ENCODE results near the gene PRSS12. TPM values are rescaled to one million over a fixed set of nuclear protein-coding genes. Genes with fewer than 3 reads are reported as not detected.

PRSS12 gene
- total RNA-seq, 1 experiment from 2014 or later: 3.1 TPM

DNA sequence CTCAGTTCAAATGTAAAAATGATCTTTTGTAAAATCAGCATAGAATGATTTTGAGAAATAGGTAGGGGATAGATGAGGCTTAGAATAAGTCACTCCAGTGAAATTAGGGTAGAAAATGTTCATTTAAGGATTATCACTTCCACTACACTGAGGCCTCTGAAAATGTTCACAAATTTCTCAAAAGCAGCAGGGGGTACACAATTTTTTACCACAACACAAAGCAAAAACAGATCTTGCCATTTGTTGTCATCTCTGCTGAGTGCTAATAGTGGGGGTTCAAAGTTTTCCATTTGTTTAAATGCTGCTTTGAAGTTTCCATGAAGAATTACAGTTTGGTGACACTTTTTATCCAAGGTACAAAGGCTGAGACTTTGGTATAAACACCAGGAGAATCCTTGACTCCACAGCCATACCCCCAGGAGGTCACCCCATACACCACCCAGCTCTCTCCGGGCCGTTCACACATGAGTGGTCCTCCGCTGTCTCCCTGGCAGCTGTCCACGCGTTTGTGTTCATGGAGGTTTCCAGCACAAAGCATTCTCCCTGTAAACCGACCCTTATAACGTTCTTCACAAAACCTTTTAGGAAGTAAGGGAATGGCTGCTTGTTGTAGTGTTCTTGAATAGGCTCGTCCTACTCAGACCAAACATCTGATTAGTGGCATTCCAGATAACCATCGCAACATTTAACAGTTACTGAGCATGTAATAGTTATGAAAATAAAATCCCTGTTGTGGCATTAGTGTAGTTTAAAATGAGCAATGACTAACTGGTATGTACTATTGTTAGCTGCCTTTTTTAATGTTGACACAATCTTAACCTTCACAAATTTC is 71.0 kb downstream of the PRSS12 start:
- H3K27ac ChIP-seq (ENCODE audit: low read depth, low read length, poor library complexity, severe bottlenecking): peak overlapping the region; percentile 49

DNA sequence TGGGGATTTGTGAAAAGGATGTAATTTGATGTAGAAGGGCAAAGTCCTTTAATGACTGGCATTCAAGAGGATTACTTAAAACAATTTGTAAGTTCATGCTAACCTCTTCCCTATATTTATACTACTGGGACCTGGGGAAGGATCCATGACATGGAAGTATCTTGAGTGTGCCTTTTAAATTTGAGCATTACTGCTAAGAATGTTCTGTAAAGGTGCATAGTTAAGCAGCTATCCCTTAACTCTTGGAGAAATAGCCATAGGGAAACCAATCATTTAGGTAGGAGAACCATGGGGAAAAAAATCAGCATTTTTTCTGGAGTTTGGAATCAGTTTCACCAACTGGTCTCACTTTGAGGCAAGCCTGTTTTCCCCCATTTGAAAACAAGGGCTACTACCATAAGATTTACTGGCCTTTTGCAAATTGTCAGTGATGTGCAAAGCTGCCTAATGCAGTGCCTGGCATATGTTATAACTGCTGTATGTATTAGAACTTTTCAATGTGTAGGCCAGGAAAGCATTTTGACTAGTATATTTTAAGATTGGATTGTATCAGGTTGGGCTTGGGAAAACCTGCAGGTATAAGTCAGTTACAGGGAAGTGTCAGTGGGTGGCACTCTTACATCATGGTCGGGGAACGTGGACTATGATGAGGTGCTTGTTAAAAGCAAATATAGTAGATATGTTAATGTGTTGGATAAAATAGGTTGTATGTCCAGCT is 72.1 kb downstream of the PRSS12 start:
- no TSS peak for BruUV-seq (replicated peaks)
- Histone ChIP-seq H3K27me3 (replicated peaks; ENCODE audit: insufficient read depth, low read depth, low read length, poor library complexity) (no peaks in the 10 kb centered on the region), H3K36me3 (ENCODE audit: insufficient read depth, low read length, poor library complexity, severe bottlenecking) (peaks cover 26% of the 10 kb centered on the region), H3K4me1 (ENCODE audit: insufficient read depth, low read length, poor library complexity, severe bottlenecking) (peaks cover 15% of the 10 kb centered on the region), H3K27ac (ENCODE audit: low read depth, low read length, poor library complexity, severe bottlenecking) (peak overlapping the region; percentile 94), H3K9me3 (ENCODE audit: low read depth, low read length, poor library complexity, severe bottlenecking) (no peaks in the 10 kb centered on the region), H3K4me3 (ENCODE audit: low read depth, low read length, poor library complexity, severe bottlenecking) (peak overlapping the region; percentile 83)
- DNase-seq (ENCODE audit: low spot score): peak; percentile 68
- TF ChIP-seq, protein P1, sequence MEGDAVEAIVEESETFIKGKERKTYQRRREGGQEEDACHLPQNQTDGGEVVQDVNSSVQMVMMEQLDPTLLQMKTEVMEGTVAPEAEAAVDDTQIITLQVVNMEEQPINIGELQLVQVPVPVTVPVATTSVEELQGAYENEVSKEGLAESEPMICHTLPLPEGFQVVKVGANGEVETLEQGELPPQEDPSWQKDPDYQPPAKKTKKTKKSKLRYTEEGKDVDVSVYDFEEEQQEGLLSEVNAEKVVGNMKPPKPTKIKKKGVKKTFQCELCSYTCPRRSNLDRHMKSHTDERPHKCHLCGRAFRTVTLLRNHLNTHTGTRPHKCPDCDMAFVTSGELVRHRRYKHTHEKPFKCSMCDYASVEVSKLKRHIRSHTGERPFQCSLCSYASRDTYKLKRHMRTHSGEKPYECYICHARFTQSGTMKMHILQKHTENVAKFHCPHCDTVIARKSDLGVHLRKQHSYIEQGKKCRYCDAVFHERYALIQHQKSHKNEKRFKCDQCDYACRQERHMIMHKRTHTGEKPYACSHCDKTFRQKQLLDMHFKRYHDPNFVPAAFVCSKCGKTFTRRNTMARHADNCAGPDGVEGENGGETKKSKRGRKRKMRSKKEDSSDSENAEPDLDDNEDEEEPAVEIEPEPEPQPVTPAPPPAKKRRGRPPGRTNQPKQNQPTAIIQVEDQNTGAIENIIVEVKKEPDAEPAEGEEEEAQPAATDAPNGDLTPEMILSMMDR (conservative IDR thresholded peaks at IDR 0.05; ENCODE audit: low read depth, low read length): peak; percentile 62
- no peak for TF ChIP-seq EZH2 (IDR thresholded peaks at IDR 0.05; ENCODE audit: borderline replicate concordance, low read depth, low read length, poor library complexity, severe bottlenecking)
- intact Hi-C loops (cut with micrococcal nuclease; ENCODE audit: unreplicated experiment): loop anchor here (5.0 kb wide), 1 partner anchor 72 kb away; the partner anchor contains the start of gene PRSS12
- CTCF ChIA-PET: no interaction called here
- POLR2A ChIA-PET (ENCODE audit: low non-redundant PET): no interaction called here

More for the DNA sequence above, 71.0 kb downstream of the PRSS12 start:
- Histone ChIP-seq H3K36me3 (ENCODE audit: insufficient read depth, low read length, poor library complexity, severe bottlenecking) (peaks cover 26% of the 10 kb centered on the region), H3K4me3 (ENCODE audit: low read depth, low read length, poor library complexity, severe bottlenecking) (no peak overlapping the region), H3K9me3 (ENCODE audit: low read depth, low read length, poor library complexity, severe bottlenecking) (no peaks in the 10 kb centered on the region), H3K27me3 (replicated peaks; ENCODE audit: insufficient read depth, low read depth, low read length, poor library complexity) (no peaks in the 10 kb centered on the region), H3K4me1 (ENCODE audit: insufficient read depth, low read length, poor library complexity, severe bottlenecking) (peaks cover 15% of the 10 kb centered on the region)
- BruUV-seq (replicated peaks): no TSS peak
- ChIA-PET POLR2A (ENCODE audit: low non-redundant PET) (no interaction called here), CTCF (no interaction called here)
- DNase-seq (ENCODE audit: low spot score): peak; percentile 59
- intact Hi-C loops (cut with micrococcal nuclease; ENCODE audit: unreplicated experiment): loop anchor here (5.0 kb wide), 1 partner anchor 70 kb away; the partner anchor contains the start of gene PRSS12
- TF ChIP-seq EZH2 (IDR thresholded peaks at IDR 0.05; ENCODE audit: borderline replicate concordance, low read depth, low read length, poor library complexity, severe bottlenecking): no peak
- TF ChIP-seq, protein P1 (conservative IDR thresholded peaks at IDR 0.05; ENCODE audit: low read depth, low read length): no peak

DNA sequence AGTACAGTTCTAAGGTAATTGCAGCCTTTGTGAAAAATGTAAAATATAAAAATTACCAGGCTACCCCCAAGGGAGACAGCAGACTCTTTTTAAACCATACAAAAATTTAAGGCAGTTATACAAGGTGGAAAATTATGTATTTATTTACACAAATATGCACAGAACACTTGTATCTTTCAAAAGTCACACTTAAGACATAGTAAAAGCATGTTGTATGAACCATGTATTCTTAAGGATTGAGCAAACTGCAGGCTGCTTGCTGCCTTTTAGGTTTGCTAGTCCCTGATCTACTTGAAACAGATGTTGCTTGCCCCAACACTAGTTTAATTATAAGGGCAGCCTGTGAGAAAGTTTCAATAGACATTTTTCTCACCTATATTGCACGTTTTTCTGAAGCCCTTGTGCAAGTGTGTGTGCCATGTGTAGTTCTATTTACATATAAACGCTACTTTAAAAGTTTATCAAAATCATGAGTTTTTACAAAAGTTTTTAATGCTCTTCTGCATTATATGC is 72.8 kb downstream of the PRSS12 start:
- peak overlapping the region; percentile 83 for H3K4me3 ChIP-seq (ENCODE audit: low read depth, low read length, poor library complexity, severe bottlenecking)
- TF ChIP-seq EZH2 (IDR thresholded peaks at IDR 0.05; ENCODE audit: borderline replicate concordance, low read depth, low read length, poor library complexity, severe bottlenecking): no peak
- TF ChIP-seq, protein P1 (conservative IDR thresholded peaks at IDR 0.05; ENCODE audit: low read depth, low read length): no peak
- no peak for DNase-seq (ENCODE audit: low spot score)
- ChIA-PET POLR2A (ENCODE audit: low non-redundant PET) (no interaction called here), CTCF (no interaction called here)
- peaks cover 26% of the 10 kb centered on the region for H3K36me3 ChIP-seq (ENCODE audit: insufficient read depth, low read length, poor library complexity, severe bottlenecking)
- H3K27ac ChIP-seq (ENCODE audit: low read depth, low read length, poor library complexity, severe bottlenecking): peak overlapping the region; percentile 94
- intact Hi-C loops (cut with micrococcal nuclease; ENCODE audit: unreplicated experiment): loop anchor here (5.0 to 10.0 kb wide), 3 partner anchors 72 to 1925 kb away; partner anchors contain the start of gene PRSS12
- BruUV-seq (replicated peaks): no TSS peak
- no peaks in the 10 kb centered on the region for H3K9me3 ChIP-seq (ENCODE audit: low read depth, low read length, poor library complexity, severe bottlenecking)
- H3K4me1 ChIP-seq (ENCODE audit: insufficient read depth, low read length, poor library complexity, severe bottlenecking): peaks cover 15% of the 10 kb centered on the region
- no peaks in the 10 kb centered on the region for H3K27me3 ChIP-seq (replicated peaks; ENCODE audit: insufficient read depth, low read depth, low read length, poor library complexity)

Data from A673 (cell line).